HepG2 (cell line): ENCODE data around the gene IER2.

ENCODE experiments used
- GABPA ChIP-seq, 2 experiments: IDR thresholded peaks; 2 replicates each; pipeline ENCODE4 v1.6.1; 2011 to 2016; ENCODE audit warnings: low read depth in 2 of 2, low read length in 1 of 2, missing biosample characterization in 1 of 2, missing genetic modification characterization in 1 of 2
- PATZ1 ChIP-seq: sonication (generic); formaldehyde crosslinking; IDR thresholded peaks from 2 replicates; pipeline ENCODE4 v1.4.0; 2020; ENCODE audit warnings: missing genetic modification reagents
- ZNF383 ChIP-seq: sonication (generic); formaldehyde crosslinking; IDR thresholded peaks from 2 replicates; pipeline ENCODE4 v1.4.0; 2020; ENCODE audit warnings: missing genetic modification reagents, mild to moderate bottlenecking, borderline replicate concordance
- TF ChIP-seq, protein P1 (sequence below): sonication (generic); formaldehyde crosslinking; IDR thresholded peaks from 2 replicates; pipeline ENCODE4 v1.5.0; 2020; ENCODE audit warnings: mild to moderate bottlenecking, missing genetic modification reagents, moderate library complexity

DNA sequence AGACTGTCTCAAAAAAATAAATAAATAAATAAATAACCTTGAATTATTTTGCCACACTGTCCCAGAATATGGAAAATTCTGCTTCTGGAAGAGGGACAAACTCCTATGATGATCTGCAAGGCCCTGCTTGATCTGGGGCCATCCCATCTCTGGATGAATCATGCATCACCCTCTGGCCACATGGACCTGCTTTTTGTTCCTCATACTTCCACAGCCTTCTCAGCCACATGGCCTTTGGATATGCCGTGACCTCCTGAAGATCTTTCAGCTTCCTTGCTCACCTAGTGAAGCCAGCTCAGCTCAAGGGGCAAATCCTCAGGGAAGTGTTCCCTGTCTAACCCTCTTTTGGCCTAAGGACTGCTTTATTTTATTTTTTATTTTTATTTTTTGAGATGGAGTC is 10.3 kb downstream of the IER2 start:
- TF ChIP-seq GABPA (IDR thresholded peaks at IDR 0.05; ENCODE audit: low read depth, low read length) (no peak), GABPA (CRISPR knock-in tag; IDR thresholded peaks at IDR 0.05; ENCODE audit: low read depth) (no peak), ZNF383 (CRISPR knock-in tag) (no peak), PATZ1 (CRISPR knock-in tag) (no peak)
- TF ChIP-seq, protein P1, sequence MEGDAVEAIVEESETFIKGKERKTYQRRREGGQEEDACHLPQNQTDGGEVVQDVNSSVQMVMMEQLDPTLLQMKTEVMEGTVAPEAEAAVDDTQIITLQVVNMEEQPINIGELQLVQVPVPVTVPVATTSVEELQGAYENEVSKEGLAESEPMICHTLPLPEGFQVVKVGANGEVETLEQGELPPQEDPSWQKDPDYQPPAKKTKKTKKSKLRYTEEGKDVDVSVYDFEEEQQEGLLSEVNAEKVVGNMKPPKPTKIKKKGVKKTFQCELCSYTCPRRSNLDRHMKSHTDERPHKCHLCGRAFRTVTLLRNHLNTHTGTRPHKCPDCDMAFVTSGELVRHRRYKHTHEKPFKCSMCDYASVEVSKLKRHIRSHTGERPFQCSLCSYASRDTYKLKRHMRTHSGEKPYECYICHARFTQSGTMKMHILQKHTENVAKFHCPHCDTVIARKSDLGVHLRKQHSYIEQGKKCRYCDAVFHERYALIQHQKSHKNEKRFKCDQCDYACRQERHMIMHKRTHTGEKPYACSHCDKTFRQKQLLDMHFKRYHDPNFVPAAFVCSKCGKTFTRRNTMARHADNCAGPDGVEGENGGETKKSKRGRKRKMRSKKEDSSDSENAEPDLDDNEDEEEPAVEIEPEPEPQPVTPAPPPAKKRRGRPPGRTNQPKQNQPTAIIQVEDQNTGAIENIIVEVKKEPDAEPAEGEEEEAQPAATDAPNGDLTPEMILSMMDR (CRISPR knock-in tag), result no peak
